T-helper 1 cell treated with Interleukin-12 subunit alpha and Interleukin-12 subunit beta and Interleukin-4 antibody, amounts not matched to agents 30 ng/mL and 1 ng/mL, for 36 hours (primary cell): ENCODE data around the gene ARL8B. TPM values are rescaled to one million over a fixed set of nuclear protein-coding genes. Genes with fewer than 3 reads are reported as not detected.

Experiments used
- total RNA-seq: library from RNA; stranded (reverse); gene quantifications from 2 replicates; pipeline ENCODE4 v1.2.3, GENCODE V29; 2022

The ARL8B gene
- total RNA-seq, 1 donor from 2014 or later = 50.9 TPM

Other genes starting within 250 kb of the ARL8B start
- gene BHLHE40, start 142.9 kb upstream of the ARL8B start, total RNA-seq = 544 and 548 TPM in 2 replicates
- 156 and 159 TPM in 2 replicates for gene EDEM1, start 65.4 kb downstream of the ARL8B start, total RNA-seq